ENCODE data around the gene DYNC2H1.

- TF ChIP-seq CTCF (IDR thresholded peaks at IDR 0.05; ENCODE audit: insufficient read depth, low read length): no peak
- no peak for TF ChIP-seq POLR2AphosphoS5 (IDR thresholded peaks at IDR 0.05; ENCODE audit: low read depth)
- no peak for TF ChIP-seq REST (IDR thresholded peaks at IDR 0.05; ENCODE audit: insufficient replicate concordance, low read depth)
- TF ChIP-seq SPI1 (IDR thresholded peaks at IDR 0.05; ENCODE audit: borderline replicate concordance, low read depth): no peak
These were observed 258.4 kb downstream of the DYNC2H1 start for GRCh38 chr11:103367650-103368049.

Data from HL-60 (cell line).